GM21515 (cell line): ENCODE results near the gene SNX27.
"Not testable (repeated sequence)": the region's sequence is repeated elsewhere in the genome, so short reads cannot be mapped to it uniquely, and the experiment has no call there.

ENCODE experiments used
- ATAC-seq: cut with Tn5 transposase; IDR thresholded peaks from one replicate; pipeline ENCODE4 v1.9.1; 2021; ENCODE audit not compliant: unreplicated experiment

Gene SNX27

GRCh38 chr1:151602550-151602949 lies 9.3 kb upstream of the SNX27 start:
- ATAC-seq, result not testable (repeated sequence)

- ATAC-seq, result no peak
These were observed 7.6 kb upstream of the SNX27 start for GRCh38 chr1:151604291-151604690.

GRCh38 chr1:151606384-151606783 lies 5.5 kb upstream of the SNX27 start:
- ATAC-seq, result no peak

GRCh38 chr1:151606857-151607256 lies 5.0 kb upstream of the SNX27 start:
- ATAC-seq, result no peak

GRCh38 chr1:151610142-151610541 lies 1.7 kb upstream of the SNX27 start:
- ATAC-seq, result no peak

- no peak for ATAC-seq
These were observed 511 bp upstream of the SNX27 start for GRCh38 chr1:151611288-151611790.

GRCh38 chr1:151612501-151613281 lies 841 bp downstream of the SNX27 start:
- no peak for ATAC-seq

GRCh38 chr1:151613282-151613780 lies 1.5 kb downstream of the SNX27 start:
- ATAC-seq, result no peak

GRCh38 chr1:151615711-151616504 lies 4.1 kb downstream of the SNX27 start:
- ATAC-seq, result no peak

- ATAC-seq, result no peak
These were observed 4.6 kb downstream of the SNX27 start for GRCh38 chr1:151616505-151616849.

- ATAC-seq, result no peak
These were observed 6.2 kb downstream of the SNX27 start for GRCh38 chr1:151618003-151618402.

GRCh38 chr1:151618470-151618869 lies 6.6 kb downstream of the SNX27 start:
- ATAC-seq, result no peak

- not testable (repeated sequence) for ATAC-seq
These were observed 7.1 kb downstream of the SNX27 start for GRCh38 chr1:151618996-151619395.

GRCh38 chr1:151619489-151620093 lies 7.7 kb downstream of the SNX27 start:
- no peak for ATAC-seq

GRCh38 chr1:151620286-151620685 lies 8.4 kb downstream of the SNX27 start:
- ATAC-seq, result no peak

GRCh38 chr1:151621351-151621750 lies 9.5 kb downstream of the SNX27 start:
- no peak for ATAC-seq

GRCh38 chr1:151624783-151625182 lies 12.9 kb downstream of the SNX27 start:
- no peak for ATAC-seq

GRCh38 chr1:151626740-151627334 lies 15.0 kb downstream of the SNX27 start:
- no peak for ATAC-seq

GRCh38 chr1:151629278-151629677 lies 17.4 kb downstream of the SNX27 start:
- ATAC-seq, result no peak

- ATAC-seq, result no peak
These were observed 23.7 kb downstream of the SNX27 start for GRCh38 chr1:151635479-151636072.
